HG03066 (cell line): ENCODE data around the gene BMX.

Experiments
- ATAC-seq: cut with Tn5 transposase; IDR thresholded peaks from one replicate; pipeline ENCODE4 v1.9.1; 2021; ENCODE audit warnings: low read depth; ENCODE audit not compliant: unreplicated experiment

The BMX gene

DNA sequence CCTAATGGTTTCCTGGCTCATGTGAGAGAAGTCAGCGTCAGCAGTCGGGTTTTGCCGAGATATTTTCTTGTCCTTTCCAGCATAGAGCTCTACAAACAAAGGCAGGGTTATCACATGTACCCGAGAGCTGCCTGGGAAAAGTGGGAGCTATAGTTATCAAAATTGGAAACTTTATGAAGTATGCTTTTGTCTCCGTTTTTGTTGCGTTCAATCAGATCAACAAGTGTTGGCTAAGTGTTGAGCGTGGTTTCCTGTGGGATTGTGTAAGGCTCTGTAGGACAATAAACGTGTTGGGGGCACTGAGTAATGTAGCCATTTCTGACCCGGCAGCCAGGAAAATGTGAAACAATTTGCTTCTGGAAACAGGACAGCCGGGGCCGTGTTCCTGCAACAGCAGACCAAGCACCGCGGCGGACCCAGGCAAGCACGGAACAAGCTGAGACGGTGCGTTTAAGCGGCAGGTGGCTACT lies at the start of gene BMX:
BMX (plus strand) TSS at position 311 of the 470 bp plus-strand sequence. CDS start 7,547 bp downstream, outside the sequence.
- ATAC-seq: no peak

DNA sequence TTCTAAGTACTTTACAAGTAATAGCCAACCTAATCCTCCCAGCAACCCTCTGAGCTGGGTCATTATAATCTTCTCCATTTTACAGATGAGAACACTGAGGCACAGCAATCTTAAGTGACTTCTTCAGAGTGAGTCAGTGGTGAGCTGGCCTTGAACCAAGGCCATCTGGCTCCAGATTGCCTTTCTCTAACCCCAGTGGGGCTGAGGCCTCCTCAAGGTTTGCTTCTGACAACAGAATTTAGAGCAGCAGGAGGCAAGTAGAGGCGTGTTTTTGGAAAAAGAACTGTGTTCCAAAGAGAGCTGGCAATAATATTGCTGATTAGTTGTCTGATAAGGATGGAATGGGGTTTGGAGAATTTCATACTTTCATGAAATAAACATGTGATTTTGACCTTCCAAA lies 48.7 kb upstream of the BMX start:
- ATAC-seq: no peak

DNA sequence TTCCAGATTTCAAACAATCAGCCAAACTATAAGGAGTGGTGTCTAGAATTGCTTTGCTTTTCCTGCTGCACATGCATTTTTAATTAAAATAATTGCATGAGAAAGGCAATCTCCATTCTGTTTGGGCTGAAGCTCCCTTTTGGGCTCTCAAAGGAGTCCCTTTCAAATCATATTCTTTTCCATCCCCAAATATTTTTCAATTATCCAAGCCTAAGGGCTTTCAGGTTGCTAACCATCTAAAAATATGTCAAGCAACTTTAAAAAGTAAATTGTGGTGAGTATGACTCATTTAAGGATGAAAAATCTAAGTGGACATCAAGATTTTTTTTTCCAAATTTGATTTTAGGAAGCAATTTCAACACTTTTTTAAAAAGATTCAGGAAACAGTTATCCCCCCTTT lies 35.9 kb upstream of the BMX start:
- no peak for ATAC-seq

DNA sequence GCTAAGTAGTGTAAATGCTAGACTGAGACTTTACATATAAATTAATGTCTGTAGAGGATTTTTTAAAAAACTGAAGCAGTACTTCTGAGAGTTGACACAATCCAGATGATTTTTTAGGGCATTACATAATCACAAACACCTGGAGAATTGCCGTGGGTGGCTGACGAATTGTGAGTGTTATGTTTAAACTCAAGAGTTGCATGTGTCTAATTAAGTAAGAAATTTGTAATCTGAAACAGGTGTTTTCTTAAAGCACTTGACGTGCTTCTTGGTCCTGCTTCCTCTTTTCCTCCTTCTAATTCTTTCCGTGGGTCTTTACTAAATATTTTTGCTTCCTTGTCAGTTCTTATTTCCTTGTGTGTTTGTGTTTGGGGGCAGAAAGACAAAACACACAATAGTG lies 35.3 kb upstream of the BMX start:
- peak; percentile 73 for ATAC-seq

DNA sequence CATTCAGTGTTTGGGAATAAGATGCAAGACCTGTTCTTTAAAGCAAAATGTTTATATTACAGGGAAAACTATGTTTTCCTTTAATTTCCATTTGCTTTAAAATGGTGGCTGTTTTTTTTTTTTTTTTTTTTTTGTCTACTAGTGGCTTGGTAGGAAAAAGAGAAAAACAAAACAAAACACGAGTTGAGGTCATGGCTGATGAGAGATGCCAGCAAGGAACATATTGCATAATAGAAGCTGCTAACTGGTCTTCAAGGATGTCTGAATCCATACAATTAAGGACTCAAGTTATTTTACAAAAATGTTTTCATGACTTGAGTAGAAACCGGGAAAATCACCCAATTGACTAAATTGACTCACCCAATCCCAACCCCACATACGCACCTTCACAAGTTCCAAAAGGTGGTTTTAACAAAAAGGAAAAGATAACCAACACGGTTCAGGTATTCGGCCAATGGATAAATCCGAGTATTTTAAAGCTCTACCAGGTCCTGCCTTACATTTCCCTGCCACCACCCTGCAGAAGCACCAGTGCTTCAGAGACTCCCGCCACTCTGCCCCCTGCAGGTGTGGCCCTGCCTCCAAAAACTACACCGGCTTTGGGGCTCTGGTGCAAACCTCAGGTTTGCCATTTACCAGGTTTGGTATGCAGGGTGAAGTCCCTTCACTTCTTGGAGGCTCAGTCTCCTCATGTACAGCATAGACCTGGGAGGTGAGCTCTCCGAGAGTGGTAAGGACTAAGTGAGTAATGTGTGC lies 34.5 kb upstream of the BMX start:
- ATAC-seq: no peak

DNA sequence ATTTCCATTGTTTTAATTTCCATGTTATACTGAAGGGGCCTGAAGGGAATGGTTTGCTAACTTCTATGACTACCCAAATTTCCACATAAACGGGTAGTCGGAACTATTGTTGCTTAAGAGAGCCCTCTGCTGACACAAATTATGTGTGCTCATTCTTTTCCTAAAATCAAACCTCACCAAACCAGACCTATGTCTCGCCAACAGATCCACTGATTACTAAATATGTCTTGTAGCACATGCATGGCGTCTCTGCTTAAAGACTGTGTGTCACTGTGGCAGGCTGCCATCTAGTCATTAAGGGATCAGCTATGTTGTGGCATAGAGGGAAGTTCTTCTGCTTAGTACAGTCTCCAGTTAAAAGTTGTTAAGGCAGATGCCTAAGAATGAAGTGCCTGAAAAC lies 32.6 kb upstream of the BMX start:
- ATAC-seq: no peak

DNA sequence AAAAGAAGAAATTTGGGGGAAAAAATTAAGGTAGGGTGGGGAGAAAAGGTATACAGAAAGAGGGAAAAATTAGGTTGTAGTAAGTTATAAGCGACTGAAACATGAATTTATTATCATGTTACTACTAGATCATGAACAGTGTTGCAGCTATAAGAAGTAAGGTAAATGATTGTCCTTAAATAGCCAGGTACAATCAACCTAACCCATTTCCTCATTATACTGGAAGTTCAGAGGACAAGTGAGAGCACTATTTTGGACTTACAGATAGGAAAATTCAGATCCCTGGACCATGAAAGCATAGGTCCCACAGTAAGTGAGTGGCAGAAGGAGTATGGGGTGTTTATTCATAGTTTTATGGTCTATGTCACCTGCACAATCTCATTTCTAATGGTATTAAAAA lies 31.0 kb upstream of the BMX start:
- ATAC-seq: no peak

DNA sequence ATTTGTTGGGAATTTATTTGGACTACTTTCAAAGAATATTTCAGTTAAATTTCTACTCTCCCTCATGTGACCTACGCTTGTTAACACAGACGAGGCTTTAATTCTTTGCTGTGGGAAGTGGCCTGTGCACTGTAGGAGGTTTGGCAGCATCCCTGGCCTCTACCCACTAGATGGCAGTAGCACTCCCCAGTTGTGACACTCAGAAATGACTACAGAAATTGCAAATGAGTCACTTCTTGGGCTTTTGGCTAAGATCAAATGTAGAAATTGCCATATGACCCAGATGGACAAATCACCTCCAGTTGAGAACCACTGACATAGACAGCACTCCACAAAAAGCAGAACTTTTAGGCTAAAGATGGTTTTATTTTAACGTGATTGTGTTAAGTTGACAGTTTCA lies 29.6 kb upstream of the BMX start:
- no peak for ATAC-seq

DNA sequence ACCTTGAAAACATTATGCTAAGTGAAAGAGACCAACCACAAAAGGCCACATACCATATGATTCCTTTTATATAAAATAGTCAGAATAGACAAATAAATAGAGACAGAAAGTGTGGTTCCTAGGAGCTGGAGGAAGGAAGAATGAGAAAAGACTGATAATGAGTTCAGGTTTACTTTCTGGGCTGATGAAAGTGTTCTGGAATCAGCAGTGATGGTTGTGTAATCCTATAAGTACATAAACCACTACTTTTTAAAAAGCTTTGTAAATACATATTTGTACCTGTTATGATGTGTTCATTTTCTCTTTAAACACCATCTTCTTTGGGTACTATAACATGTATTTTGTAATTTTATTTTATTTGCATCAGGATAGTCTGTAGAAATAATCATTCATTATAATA lies 28.1 kb upstream of the BMX start:
- no peak for ATAC-seq

DNA sequence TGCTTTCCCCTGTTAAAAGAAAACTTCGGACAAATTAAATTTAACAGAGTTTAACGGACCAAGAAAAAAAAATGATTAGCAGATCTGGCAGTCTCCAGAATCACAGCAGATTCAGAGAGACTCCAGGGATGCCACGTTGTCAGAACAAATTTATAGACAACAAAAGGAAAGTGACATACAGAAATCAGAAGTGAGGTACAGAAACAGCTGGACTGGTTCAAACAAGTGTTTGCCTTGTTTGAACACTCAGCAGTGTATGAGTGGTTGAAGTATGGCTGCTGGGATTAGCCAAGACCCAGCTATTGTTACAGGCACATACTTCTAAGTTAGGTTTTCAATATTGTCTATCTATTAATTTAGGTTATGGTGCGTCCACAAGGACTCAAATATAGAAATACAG lies 26.6 kb upstream of the BMX start:
- no peak for ATAC-seq

DNA sequence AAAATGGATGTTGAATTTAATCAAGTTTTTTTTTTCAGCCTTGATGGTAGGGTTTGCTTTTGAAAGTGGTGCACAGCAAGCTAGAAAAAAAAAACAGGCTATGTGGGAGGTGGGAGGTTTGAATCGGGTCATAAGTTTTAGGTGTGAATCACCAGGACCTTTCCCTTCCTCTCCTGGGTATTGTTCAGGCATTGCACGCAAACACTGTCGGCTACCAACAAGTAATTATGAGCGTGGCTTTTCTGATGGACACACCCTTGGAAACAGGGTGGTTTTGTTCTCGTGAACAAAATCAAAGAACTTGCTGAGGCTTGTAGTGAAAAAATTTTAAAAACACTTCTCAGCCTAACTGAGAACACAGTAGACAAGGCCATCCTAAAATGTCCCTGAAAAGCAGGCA lies 25.6 kb upstream of the BMX start:
- ATAC-seq: no peak

DNA sequence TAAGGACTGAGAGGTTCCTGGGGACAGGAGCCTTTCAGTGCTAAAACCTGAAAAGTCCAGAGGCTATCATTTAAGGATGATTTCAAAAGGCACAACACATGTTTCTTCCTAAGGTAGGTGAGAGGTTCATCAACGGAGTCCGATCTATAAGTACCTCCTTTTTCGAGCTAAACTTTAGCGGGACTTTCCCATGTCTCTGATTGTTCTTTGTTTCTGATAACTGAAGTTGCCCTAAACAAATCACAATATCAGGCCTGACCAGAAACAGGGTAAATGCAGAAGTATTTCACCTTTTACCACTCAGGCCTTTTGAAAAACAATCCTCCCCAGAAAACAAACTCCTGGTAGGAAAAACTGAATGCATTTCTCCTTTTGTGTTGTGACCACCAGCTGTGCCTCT lies 25.1 kb upstream of the BMX start:
- ATAC-seq: no peak

DNA sequence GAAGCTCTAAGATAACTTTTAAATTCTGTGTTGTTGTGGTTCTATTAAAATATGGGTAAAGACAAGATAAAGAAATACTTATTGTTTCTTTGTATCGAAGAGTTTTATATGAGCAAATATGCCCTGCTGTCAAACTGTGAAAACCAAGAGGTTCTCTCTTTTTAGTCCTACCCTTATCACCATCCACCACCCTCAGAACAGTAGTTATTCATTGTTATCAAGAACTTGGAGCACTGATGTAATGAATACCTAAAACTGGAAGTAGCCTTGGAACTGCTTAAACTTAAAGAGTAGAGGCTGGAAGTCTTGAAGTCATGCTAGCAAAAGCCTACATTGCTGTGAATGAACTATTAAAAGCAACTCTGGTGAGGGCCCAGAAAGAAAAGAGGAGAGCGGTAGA lies 16.7 kb upstream of the BMX start:
- ATAC-seq: no peak

DNA sequence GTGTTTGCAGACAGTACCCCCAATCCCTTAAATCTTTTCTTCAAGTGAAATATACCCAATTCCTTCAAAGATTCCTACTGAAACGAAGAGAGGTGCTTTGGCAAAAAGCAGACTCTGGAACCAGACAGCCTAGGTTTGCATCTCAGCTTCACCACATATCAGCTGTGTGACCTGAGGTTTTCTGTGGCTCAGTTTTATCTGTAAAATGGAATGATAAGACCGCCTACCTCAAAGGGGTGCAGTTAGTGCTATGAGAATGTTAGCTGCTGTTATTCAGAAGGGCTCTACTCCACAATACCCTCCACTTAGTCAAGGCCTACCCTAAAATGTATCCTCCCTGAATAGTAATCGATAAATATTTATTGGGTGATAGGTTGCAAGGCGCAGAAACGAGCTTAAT lies 8.1 kb upstream of the BMX start:
- ATAC-seq: no peak

DNA sequence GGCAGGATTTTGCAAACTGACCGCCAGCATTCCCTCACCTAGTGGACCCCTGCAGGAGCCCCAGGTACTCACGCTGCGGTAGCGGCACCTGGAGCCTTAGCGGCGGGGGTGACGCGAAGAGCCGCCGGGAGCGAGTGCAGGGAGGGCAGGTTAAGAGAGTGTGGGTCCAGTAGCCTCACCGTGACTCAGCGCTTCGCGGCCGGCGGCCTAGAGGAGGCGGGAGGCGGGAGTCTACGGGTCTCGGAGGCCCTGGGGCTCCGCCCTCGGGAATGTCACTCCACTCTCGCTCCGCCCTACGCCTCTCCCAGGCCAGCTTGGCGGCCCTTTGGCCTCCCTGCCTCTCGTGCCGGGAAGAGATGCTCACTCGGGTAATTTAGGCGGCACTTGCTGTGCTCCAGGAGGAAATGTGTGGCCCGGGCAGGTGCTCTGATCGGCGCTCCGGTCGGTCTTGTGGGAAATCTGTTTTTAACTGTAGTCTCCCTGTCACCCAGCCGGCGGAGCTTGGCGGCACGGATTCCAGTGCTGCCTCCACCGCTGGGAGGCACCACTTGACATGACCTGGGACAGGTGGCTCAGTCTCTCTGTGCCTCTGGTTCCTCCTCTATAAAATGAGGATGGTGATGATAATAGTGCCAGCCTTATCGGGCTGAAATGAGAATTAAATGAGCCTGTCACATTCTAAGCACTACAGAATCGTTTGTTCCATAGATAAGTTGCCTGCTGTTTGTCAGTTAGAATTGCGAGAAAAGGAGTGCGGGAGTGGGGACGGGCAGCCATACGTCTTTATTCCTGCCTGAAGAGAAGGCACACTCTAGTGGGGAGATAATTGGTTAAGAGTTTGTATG lies 7.3 kb upstream of the BMX start, which contains the start of gene PIR:
PIR (minus strand) TSS at position 216 of the 845 bp plus-strand sequence. CDS start 2,076 bp downstream, outside the sequence.
- ATAC-seq: peak; percentile 98

DNA sequence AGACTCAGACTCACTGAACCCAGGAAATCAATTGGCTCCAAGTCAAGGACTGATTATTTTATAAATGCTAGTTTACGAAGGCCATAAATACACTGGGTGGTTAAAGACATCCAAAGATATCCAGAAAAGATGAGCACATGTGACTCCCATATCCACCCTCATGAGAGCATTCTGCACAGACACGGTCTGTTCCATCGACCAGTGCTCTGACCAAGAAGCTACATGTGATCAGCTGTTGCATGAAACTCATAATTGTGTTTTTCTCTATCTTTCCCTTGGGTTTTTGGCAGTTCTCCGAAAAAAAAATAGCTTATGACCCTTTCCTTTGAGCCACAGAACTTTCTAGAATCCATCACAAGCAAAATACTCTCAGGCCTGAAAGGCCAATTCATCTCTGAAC lies 4.8 kb upstream of the BMX start:
- ATAC-seq: no peak

DNA sequence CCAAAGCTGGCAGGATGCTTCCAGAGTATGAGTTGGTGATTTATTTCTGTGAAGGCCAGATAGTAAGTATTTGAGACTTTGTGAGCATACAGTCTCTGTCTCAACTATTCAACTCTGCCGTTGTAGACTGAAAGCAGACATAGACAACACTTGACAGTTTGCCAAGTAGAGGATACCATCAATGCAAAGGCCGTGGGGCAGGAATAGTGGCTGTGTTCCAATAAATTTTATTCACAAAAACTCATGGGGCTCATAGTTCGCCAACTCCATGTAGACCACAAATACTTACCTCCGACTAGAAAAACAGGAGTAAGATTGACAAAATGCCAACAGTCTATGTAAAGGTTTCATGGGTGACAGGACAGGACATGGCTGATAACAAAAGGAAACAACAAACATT lies 3.8 kb upstream of the BMX start:
- ATAC-seq: no peak

DNA sequence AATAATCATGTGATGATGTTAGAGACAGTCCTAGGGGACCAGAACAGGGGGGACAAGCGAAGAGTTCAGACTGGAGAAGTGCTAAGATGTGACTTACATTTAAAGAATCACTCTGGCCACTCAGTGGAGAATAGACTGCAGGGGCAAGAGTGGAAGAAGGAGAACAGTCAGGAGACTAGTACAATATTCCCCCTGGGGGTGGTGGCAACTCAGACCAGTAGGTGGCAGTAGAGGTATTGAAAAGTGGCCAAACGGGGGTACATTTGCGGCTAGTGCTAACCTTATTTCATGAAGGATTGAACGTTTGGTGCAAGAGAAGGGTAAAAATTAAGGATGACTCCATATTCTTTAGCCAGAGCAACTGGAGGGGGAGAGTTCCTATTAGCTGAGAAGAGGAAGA lies 2.7 kb upstream of the BMX start:
- ATAC-seq: no peak

DNA sequence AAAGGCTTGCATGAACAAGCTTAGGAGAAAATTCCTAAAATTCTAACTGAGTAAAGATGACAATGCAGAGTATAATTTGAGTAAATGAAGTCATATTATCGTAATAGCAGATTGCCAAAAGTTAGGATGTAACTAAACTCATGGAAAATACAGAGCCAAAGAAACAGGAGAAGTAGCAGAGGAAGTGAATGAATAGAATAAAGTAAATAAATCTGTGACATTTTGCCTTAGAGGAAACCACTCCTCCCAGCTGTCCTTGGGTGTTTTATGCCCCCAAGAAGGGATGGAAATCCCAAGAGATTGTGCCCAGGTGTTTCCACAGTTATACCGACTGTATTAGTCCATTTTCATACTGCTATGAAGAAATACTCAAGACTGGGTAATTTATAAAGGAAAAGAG lies 1.9 kb upstream of the BMX start:
- ATAC-seq: no peak

DNA sequence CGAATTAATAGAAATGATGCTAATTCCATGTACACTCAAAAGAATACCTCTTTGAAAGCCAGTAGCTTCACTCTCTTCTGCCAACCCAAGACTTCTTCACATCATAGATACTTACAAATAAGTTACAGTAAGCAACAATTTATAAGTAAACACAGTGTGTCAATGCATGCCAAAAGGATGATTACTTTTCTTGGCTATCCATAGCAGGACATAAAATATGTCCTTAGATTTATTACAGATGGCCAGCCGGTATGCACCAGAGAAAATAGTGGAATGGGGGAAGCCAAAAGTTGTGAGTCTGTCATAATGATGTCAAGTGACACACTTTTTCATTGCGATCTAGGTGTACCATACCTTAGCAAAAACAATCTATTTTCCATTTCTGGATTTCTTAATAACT lies 631 bp upstream of the BMX start:
- ATAC-seq: no peak

DNA sequence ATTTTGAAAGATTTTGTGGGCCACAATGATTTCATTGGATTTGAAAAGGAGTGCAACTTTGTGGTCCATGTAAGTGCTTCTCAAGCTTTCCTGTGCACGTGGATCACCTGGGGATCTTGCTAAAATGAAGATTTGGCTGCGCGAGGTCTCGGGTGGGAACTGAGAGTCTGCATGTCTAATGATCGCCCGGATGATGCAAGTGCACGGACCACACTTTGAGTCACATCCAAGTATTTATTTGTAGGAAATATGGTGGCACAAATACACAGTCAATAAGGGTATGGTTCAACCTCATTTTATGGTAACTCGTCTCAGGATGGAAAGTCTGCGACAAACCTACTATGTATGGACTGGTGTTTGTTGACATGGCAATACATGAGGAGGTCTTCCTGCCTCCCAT lies 899 bp downstream of the BMX start:
- no peak for ATAC-seq

DNA sequence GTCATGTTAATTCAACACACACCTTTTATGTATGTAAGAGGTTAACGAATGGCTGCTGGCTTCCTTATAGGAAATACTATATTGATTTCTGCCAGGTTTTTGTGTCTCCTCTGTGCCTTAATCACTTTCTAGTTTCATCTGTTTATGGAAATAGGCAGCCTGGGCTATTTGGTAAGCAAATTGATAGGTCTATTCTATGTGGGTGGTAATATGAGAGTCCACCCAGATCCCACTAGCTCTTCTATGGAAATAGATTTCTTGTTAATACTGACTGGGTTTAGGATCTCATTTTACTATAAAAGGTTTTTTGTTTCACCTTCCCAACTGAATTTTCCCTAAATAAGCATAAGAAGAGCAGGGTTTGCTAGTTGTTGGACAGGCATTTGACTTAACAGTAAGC lies 4.1 kb downstream of the BMX start:
- ATAC-seq: no peak
